HG02759 (cell line): Measurements from ENCODE around the gene PHRF1.

Experiments used
- ATAC-seq: cut with Tn5 transposase; IDR thresholded peaks from one replicate; pipeline ENCODE4 v1.9.1; 2021; ENCODE audit warnings: mild to moderate bottlenecking, moderate library complexity; ENCODE audit not compliant: unreplicated experiment

The PHRF1 gene

GRCh38 chr11:593347-593746, 17.1 kb downstream of the PHRF1 start:
- no peak for ATAC-seq

DNA sequence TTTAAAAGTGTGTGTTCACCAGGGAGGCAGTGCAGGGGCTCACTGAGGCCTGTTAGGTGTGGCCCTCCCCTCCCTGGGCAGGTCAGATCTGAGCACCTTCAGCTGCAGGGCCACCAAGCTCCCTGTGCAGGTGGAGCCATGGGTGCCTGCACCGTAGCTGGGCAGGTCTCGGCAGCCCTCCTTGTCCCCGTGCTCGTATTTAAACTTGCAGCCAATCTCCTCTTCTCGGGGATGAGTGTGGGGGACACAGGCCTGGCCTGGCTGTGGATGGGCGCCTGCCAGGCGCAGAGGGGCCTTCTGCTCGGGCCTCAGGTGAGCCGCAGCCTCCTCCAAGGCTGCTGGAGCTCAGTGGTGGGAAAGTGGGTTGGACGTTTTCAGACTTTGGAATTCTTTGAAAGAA, 19.1 kb downstream of the PHRF1 start:
- no peak for ATAC-seq

- ATAC-seq, result no peak
Measured at GRCh38 chr11:596374-596773, 20.1 kb downstream of the PHRF1 start.

DNA sequence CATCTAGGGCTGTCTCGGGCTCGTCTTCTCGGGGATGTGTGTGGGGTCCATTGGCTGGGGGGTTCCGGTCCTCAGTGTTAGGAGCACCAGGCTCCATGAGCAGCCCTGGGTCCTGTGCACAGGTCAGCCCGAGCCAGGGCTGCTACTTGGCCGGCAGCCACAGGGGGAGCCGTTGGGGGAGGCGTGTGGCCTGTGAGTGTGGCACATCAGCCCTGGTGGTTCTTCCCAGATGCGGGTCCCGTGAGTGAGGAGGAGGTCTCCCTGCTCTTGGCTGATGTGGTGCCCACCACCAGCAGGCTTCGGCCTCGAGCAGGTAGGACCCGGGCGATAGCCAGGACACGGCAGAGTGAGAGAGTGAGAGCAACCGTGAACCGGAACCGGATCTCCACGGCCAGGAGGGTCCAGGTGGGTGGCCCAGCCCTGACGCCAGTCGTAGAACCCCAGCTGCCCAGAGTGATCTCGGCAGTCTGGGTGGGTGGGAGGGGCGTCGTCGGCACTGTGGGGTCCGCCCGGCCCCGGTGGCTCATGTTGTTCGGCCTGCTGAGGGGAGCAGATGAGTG, 21.0 kb downstream of the PHRF1 start:
- ATAC-seq, result no peak

DNA sequence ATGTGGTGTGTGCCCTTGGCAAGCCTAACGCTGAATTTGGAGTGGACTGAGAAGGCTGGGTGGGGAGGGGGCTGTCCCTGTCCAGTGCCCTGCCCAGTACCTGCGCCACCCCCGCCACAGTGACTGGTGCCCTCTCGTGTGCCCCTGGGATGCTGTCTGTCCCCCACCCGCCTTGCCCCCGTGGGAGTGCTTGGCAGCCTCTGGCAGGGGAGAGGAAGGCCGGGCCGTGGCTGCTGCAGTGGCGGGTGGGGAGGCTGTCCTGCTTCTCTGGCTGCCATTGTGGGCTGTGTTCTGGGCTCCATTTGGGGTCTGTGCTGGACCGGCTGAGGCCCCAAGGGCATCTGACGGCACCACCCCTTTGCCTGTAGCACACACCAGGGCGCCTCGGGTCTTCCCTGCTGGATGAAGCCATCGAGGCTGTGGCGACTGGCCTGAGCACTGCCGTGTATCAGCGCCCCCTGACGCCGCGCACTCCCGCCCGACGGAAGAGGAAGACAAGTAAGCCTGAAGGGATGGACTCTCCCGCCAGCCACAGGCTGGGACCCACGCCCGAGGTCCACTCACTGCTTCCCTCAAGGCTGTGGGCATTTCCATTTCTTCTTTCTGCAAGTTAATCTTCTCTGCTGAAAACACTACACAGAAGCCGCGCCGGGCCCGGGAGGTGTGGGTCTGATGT, 21.9 kb downstream of the PHRF1 start:
- no peak for ATAC-seq

DNA sequence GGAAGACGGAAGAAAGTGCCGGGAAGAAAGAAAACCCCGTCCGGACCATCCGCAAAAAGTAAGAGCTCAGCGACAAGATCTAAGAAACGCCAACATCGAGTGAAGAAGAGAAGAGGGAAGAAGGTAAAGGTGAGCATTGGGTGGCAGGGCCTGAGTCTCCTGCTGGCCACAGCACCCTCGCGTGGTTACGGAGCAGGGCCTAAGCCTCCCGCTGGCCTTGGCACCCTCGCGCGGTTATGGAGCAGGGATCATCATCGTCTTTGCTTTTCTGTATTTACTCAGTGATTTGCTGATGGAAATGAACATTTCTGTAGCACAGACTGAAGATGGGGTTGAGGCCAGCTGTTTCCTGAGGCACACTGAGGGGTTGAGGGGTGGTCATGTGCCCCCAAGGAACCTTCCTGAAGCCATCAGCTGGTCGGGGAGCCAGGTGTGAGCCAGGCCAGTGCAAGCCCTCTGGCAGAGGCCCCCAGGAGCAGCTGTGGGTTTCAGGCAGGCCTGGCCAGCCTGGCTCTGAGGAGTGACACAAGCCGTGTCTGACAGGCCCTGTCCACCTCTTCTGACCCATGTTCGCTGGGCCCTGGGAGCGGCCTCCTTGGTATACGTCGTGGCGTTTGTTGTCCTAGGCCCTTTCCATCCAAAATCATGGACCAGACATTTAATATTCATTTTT, 25.4 kb downstream of the PHRF1 start:
- no peak for ATAC-seq

DNA sequence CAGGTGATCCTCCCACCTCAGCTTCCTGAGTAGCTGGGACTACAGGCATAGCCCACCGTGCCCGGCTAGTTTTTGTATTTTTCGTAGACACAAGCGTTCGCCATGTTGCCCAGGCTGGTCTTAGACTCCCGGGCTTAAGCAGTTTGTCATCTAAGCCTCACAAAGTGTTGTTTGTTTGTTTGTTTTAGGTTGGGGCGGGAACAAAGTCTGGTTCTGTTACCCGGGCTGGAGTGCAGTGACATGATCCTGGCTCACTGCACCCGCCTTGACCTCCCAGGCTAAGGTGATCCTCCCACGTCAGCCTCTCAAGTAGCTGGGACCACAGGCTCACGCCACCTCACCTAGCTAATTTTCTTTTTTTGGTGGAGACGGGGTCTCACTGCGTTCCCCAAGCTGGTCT, 26.9 kb downstream of the PHRF1 start:
- no peak for ATAC-seq

GRCh38 chr11:605286-606129, 29.2 kb downstream of the PHRF1 start:
- ATAC-seq, result no peak

GRCh38 chr11:606245-606644, 30.0 kb downstream of the PHRF1 start:
- ATAC-seq, result no peak

GRCh38 chr11:607020-607780, 30.9 kb downstream of the PHRF1 start:
- no peak for ATAC-seq

GRCh38 chr11:607971-608659, 31.8 kb downstream of the PHRF1 start:
- ATAC-seq, result no peak

DNA sequence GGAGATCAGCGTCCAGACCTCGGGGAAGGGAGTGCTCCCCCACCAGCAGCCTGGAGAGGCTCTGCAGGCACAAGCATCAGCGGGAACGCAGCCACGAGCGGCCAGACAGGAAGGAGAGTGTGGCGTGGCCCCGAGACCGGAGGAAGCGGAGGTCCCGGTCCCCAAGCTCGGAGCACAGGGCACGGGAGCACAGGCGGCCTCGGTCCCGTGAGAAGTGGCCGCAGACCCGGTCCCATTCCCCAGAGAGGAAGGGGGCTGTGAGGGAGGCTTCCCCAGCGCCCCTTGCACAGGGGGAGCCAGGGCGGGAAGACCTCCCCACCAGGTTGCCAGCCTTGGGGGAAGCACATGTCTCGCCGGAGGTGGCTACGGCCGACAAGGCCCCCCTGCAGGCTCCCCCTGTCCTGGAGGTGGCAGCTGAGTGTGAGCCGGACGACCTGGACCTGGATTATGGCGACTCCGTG, 32.6 kb downstream of the PHRF1 start:
- ATAC-seq, result no peak

DNA sequence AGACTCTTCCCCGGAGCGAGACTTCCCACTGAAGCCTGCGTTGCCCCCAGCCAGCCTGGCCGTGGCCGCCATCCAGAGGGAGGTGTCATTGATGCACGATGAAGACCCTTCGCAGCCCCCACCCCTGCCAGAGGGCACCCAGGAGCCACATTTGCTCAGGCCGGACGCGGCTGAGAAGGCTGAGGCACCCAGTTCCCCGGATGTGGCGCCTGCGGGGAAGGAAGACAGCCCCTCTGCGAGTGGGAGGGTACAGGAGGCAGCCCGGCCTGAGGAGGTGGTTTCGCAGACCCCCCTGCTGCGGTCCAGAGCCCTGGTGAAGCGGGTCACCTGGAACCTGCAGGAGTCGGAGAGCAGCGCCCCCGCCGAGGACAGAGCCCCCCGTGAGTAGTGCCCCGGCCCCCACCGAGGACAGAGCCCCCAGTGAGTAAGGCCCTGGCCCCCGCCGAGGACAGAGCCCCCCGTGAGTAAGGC, 33.1 kb downstream of the PHRF1 start:
- no peak for ATAC-seq

DNA sequence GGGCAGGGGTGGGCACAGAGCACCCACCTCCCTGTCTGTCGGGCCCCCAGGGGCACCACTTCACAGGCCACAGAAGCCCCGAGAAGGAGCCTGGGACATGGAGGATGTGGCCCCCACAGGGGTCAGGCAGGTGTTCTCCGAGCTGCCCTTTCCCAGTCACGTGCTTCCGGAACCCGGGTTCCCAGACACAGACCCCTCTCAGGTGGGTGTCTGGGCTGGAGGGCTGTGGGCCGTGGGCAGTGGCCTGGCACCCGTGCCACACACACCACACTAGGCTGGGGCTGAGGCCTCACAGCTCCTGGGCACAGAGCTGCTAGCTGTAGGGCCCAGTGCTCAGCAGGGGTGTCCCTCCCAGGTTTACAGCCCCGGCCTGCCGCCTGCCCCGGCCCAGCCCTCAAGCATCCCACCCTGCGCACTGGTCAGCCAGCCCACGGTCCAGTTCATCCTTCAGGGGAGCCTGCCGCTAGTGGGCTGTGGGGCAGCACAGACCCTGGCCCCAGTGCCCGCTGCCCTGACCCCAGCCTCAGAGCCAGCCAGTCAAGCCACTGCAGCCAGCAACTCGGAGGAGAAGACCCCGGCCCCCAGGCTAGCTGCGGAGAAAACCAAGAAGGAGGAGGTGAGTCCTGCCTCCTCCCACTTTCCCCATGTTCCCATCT, 34.0 kb downstream of the PHRF1 start:
- no peak for ATAC-seq

GRCh38 chr11:611001-611996, 35.0 kb downstream of the PHRF1 start:
- ATAC-seq, result no peak

- ATAC-seq, result no peak
Measured at GRCh38 chr11:612201-612960, 36.1 kb downstream of the PHRF1 start.

DNA sequence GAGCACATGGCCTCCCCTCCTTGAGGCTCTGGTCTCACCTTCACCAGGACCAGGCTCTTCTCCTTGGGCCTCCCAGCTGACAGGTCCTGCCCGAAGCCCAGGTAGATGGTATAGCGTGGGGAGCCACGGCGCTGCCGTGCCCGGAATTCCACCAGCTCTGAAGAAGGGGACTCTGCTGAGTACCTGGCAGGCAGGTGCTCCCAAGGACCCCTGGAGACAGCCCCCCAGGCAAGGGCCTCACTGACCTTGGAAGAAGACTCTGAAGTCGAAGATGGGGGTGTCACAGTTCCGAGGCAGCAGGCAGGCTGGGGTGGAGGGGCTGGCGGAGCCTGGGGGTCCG, 36.7 kb downstream of the PHRF1 start:
- ATAC-seq, result no peak
